IPS-18a (cell line): ENCODE data around the gene HSF5.
"Not testable (repeated sequence)": the region's sequence is repeated elsewhere in the genome, so short reads cannot be mapped to it uniquely, and the experiment has no call there.

Experiments used
- H3K27ac ChIP-seq: one replicate; pipeline ENCODE4 v1.5.1; 2013; ENCODE audit warnings: low read length
- H3K27me3 ChIP-seq: one replicate; pipeline ENCODE4 v1.6.1; 2013; ENCODE audit warnings: mild to moderate bottlenecking, low read length; ENCODE audit not compliant: control insufficient read depth, insufficient read depth
- H3K36me3 ChIP-seq: one replicate; pipeline ENCODE4 v1.6.1; 2013; ENCODE audit warnings: low read depth, low read length; ENCODE audit not compliant: control insufficient read depth
- H3K4me1 ChIP-seq: one replicate; pipeline ENCODE4 v1.6.1; 2013; ENCODE audit warnings: low read depth, low read length; ENCODE audit not compliant: control insufficient read depth
- H3K4me3 ChIP-seq: one replicate; pipeline ENCODE4 v1.5.1; 2013; ENCODE audit warnings: low read length
- H3K9ac ChIP-seq: one replicate; pipeline ENCODE4 v1.6.1; 2013; ENCODE audit warnings: mild to moderate bottlenecking, low read length, moderate library complexity
- H3K9me3 ChIP-seq: one replicate; pipeline ENCODE4 v1.6.1; 2013; ENCODE audit warnings: low read depth, low read length; ENCODE audit not compliant: control insufficient read depth

Gene HSF5

DNA sequence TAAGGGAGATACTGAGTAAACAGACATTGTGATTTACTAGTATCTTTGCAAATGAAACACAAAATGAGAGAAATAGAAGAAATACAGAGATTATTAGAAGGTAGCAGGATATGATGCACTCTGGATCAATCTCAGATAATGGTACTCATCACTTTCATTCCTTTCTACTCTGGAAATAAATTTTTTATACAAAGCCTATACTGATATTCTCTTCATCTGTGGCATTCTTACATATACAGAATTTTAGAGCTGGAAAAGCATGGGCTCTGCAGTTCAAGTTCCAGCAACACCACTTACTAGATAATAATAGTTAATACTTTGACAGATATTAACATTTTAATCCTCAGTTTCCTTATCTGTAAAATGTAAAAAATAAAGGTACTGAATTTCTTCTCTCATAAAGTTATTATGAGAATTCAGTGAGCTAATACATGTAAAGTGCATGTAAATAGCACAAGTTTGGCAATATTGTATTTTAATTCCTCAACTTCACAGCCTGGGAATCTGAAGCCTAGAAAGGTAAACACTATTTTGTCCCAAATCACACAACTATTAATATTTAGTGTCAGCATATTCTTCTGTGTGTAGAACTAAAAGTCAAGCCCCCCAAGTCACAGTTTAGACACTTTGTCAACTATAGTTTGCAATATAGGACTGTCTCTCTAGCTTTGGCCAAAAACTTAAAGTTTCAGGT lies 77.3 kb downstream of the HSF5 start:
- Histone ChIP-seq H3K4me1 (peaks cover 3% of the 10 kb centered on the region), H3K9me3 (no peaks in the 10 kb centered on the region), H3K27me3 (peaks cover 7% of the 10 kb centered on the region), H3K9ac (no peak overlapping the region), H3K36me3 (no peaks in the 10 kb centered on the region), H3K4me3 (no peak overlapping the region), H3K27ac (no peak overlapping the region)

DNA sequence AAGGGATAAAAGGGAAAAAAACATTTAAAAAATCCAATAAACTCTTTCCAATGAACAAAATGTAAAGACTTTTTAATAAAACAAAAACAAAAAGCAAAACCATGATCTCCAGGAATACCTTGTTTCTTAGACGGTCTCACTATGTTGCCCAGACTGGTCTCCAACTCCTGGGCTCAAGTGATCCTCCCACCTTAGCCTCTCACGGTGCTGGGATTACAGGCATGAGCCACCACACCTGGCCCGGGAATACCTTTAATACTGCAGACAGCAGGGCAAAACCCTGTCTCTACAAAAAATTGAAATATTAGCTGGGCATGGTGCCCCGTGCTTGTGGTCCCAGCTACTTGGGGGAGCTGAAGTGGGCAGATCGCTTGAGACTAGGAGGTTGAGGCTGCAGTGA lies 78.8 kb downstream of the HSF5 start:
- no peaks in the 10 kb centered on the region for H3K4me1 ChIP-seq
- no peaks in the 10 kb centered on the region for H3K9me3 ChIP-seq
- no peak overlapping the region for H3K9ac ChIP-seq
- H3K4me3 ChIP-seq = no peak overlapping the region
- H3K36me3 ChIP-seq = no peaks in the 10 kb centered on the region
- H3K27ac ChIP-seq = no peak overlapping the region
- H3K27me3 ChIP-seq = peaks cover 22% of the 10 kb centered on the region

DNA sequence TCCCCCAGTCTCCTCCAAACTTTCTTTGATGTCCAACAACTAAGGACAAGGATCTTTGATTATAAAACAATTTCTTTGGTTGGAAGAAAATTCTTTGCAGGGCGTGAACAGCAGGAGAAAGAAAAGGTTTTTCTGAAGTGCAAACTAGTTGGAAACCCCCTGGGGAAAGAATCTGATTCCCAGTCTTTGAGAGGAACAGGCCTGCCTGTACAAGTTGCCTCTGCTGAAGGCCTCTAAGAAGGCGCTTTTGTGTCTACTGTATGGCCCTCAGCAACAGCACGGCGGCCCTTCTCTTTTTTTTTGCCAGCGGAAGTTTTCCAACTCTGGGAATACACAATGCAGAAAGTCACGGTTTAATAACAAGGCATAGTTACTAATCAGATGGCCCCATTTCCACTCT lies 84.9 kb downstream of the HSF5 start:
- Histone ChIP-seq H3K4me3 (no peak overlapping the region), H3K9ac (no peak overlapping the region), H3K4me1 (peaks cover 34% of the 10 kb centered on the region), H3K9me3 (no peaks in the 10 kb centered on the region), H3K27ac (no peak overlapping the region), H3K27me3 (peaks cover 79% of the 10 kb centered on the region), H3K36me3 (no peaks in the 10 kb centered on the region)

DNA sequence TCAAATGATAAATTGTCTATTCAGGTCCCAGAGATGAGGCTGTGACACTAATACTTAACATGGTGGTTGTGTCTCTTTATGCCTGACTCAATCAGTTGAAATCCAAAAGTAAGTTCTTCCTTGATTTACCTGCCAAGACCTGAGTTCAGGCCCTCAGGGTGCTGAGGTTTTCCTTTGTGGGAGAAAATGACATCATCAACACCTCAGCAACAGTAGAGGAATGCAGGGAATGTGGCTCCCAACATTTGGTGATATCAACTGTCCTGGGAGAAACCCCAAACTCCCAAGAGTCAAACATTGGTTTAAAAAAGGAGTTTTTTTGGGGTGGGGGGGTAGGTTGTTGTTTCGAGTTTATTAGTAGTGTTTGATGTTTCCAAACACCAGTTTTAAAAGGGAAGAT lies 85.5 kb downstream of the HSF5 start:
- Histone ChIP-seq H3K9ac (no peak overlapping the region), H3K9me3 (no peaks in the 10 kb centered on the region), H3K36me3 (no peaks in the 10 kb centered on the region), H3K4me3 (no peak overlapping the region), H3K27me3 (peaks cover 83% of the 10 kb centered on the region), H3K4me1 (peaks cover 34% of the 10 kb centered on the region), H3K27ac (no peak overlapping the region)

DNA sequence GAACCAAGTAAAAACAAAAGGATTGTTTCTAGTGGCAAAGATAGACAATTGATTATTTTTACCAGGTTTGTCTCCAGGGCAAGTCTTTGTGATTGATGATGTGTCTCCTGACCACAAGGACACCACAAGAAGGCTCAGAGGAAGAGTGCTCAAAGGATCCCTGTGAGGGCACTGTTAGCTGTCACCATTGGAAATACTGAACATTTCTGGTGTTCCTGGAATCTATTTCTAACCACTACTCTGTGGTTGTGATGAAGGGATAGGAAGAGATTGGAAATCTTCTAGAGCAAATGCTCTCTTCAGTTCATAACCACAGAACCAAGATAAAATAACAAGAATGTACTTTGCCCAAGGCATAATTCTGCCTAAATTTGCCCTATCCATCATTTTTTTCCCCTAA lies 86.2 kb downstream of the HSF5 start:
- Histone ChIP-seq H3K36me3 (no peaks in the 10 kb centered on the region), H3K4me3 (no peak overlapping the region), H3K27me3 (peaks cover 89% of the 10 kb centered on the region), H3K9me3 (no peaks in the 10 kb centered on the region), H3K9ac (no peak overlapping the region), H3K27ac (no peak overlapping the region), H3K4me1 (peaks cover 34% of the 10 kb centered on the region)

DNA sequence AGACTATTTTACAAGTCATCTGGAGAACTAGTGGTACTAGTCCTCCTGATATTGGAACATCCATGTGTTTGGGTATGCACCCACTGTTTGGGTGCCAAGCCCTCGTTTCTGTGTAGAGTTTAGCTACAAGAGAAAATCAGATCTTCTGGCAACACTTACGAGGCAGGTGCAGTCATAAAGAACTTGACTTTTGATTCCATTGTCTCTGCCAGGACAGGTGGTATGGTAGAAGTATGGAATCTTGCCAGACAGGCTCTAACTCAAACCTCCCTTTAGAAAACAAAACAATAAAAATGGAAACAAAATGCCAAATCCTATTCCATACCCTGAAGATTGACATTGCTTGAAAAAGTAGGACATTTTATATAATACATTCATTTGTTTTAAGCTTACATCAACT lies 86.9 kb downstream of the HSF5 start:
- H3K4me1 ChIP-seq = peaks cover 34% of the 10 kb centered on the region
- H3K27me3 ChIP-seq = peaks cover 97% of the 10 kb centered on the region
- no peak overlapping the region for H3K27ac ChIP-seq
- H3K4me3 ChIP-seq = no peak overlapping the region
- no peak overlapping the region for H3K9ac ChIP-seq
- H3K9me3 ChIP-seq = no peaks in the 10 kb centered on the region
- H3K36me3 ChIP-seq = no peaks in the 10 kb centered on the region

DNA sequence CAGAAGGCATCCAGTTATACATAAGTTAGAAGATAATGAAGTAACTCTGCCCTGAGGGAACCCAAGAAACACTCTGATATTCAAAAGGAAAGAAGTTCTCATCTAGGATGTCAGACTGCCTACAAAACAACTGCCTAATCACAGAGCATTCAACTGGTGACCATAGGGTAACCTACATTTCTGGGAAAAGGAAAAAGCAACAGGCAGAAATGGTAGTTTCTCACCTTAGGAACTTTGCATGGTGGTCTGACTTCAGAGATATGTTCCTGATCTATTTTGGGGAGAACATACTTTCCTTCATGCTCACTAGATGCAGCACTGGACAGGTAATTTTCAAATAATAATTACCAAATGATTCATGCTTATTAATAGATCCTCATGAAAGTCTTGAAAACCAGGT lies 87.4 kb downstream of the HSF5 start:
- Histone ChIP-seq H3K9me3 (no peaks in the 10 kb centered on the region), H3K27me3 (peaks cover 99% of the 10 kb centered on the region), H3K4me1 (peaks cover 34% of the 10 kb centered on the region), H3K9ac (no peak overlapping the region), H3K36me3 (no peaks in the 10 kb centered on the region), H3K4me3 (no peak overlapping the region), H3K27ac (no peak overlapping the region)

DNA sequence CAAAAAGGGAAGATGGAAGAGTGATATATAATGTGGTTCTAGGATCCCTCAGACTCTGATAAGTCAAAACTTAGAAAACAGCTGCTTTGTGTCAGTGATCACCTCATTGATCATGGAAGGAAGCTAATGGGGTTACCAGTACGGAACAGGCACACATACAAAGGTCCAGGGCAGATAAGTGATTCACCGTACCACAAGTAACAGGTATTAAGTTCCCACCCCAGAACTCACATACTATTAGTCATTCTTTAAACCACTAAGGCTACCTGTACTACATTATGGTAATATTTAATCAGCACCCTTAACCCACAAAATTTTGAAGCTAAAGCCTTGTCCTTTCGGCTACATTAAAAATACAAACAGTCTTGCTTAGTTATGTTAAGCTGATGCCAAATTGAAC lies 88.2 kb downstream of the HSF5 start:
- Histone ChIP-seq H3K9ac (no peak overlapping the region), H3K9me3 (no peaks in the 10 kb centered on the region), H3K27ac (no peak overlapping the region), H3K4me3 (no peak overlapping the region), H3K4me1 (peaks cover 34% of the 10 kb centered on the region), H3K27me3 (peaks cover 99% of the 10 kb centered on the region), H3K36me3 (no peaks in the 10 kb centered on the region)

DNA sequence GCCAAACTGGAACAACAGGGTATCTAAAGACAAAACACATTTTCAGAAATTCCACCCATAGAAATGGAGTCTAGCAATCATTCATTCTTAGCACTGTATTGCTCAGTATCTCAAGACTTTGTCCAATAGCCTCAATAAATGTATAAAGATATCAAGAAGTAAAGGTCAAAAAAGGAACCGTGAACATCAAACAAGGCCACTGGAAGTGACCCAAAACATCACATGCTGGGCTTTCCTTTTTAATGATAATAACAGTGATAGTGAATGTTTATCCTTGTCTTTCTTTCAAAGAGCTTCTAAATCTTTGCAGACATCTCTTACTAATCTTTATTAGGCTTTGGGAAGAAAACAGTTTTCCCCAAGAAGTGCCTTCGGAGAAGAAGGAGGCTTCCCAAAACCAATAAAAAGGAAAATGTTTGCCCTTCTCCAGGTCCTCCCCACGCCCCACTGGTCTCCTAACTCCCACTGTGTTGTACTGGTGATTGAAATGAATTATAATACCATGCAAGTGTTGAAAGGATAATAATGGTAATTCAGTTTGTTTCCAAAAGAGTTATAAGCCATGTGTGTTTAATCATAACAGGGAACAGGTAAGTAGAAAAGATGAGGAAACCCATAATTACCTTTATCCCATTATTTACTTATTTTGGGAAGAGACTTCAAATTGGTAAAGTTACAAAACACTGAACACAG lies 89.5 kb downstream of the HSF5 start:
- Histone ChIP-seq H3K27me3 (peaks cover 93% of the 10 kb centered on the region), H3K27ac (no peak overlapping the region)

DNA sequence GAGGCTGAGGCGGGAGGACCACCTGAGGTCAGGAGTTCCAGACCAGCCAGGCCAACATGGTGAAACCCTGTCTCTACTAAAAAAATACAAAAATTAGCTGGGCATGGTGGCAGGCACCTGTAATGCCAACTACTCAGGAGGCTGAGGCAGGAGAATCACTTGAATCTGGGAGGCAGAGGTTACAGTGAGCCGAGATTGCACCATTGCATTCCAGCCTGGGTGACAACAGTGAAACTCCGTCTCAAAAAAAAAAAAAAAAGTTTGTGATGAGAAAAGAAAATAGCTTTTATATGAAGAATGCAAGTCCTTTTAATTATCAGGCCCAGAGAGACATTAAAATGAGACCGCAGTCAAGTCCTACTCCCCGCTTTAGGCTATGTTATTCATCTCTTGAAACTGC lies 90.8 kb downstream of the HSF5 start:
- H3K4me3 ChIP-seq, H3K9ac ChIP-seq, H3K27ac ChIP-seq, H3K9me3 ChIP-seq, H3K36me3 ChIP-seq: not testable (repeated sequence)
- H3K27me3 ChIP-seq = peaks cover 81% of the 10 kb centered on the region
- peaks cover 18% of the 10 kb centered on the region for H3K4me1 ChIP-seq

More for the DNA sequence above, 89.5 kb downstream of the HSF5 start:
- Histone ChIP-seq H3K4me3 (no peak overlapping the region), H3K9me3 (no peaks in the 10 kb centered on the region), H3K4me1 (peaks cover 29% of the 10 kb centered on the region), H3K36me3 (no peaks in the 10 kb centered on the region), H3K9ac (no peak overlapping the region)

DNA sequence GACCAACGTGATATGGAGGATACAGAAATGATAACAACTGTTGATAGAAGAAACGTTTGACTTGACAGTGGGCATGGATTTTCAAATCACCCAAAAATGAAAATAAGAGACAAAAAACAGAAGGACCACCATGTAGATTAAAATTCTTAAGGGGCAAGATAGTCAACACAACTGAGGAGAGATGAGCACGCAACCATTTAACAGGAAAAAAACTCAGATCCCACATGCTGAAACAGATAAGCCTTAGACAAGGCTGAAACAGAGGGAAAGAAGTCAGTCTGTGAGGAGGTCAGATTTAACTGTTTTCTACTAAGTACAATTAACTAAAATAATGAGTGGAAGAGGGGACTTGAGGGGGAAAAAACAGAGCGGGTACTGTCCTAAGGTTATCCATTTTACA lies 92.0 kb downstream of the HSF5 start:
- Histone ChIP-seq H3K27me3 (peaks cover 69% of the 10 kb centered on the region), H3K4me1 (peaks cover 12% of the 10 kb centered on the region)

More for the DNA sequence above, 92.0 kb downstream of the HSF5 start:
- H3K36me3 ChIP-seq = no peaks in the 10 kb centered on the region
- no peak overlapping the region for H3K4me3 ChIP-seq
- no peaks in the 10 kb centered on the region for H3K9me3 ChIP-seq
- H3K9ac ChIP-seq = no peak overlapping the region
- no peak overlapping the region for H3K27ac ChIP-seq
